ENCODE data around the gene POU3F2.
A peak's percentile ranks its signal among the peaks of the same experiment; 100 is the strongest.

Gene POU3F2

DNA sequence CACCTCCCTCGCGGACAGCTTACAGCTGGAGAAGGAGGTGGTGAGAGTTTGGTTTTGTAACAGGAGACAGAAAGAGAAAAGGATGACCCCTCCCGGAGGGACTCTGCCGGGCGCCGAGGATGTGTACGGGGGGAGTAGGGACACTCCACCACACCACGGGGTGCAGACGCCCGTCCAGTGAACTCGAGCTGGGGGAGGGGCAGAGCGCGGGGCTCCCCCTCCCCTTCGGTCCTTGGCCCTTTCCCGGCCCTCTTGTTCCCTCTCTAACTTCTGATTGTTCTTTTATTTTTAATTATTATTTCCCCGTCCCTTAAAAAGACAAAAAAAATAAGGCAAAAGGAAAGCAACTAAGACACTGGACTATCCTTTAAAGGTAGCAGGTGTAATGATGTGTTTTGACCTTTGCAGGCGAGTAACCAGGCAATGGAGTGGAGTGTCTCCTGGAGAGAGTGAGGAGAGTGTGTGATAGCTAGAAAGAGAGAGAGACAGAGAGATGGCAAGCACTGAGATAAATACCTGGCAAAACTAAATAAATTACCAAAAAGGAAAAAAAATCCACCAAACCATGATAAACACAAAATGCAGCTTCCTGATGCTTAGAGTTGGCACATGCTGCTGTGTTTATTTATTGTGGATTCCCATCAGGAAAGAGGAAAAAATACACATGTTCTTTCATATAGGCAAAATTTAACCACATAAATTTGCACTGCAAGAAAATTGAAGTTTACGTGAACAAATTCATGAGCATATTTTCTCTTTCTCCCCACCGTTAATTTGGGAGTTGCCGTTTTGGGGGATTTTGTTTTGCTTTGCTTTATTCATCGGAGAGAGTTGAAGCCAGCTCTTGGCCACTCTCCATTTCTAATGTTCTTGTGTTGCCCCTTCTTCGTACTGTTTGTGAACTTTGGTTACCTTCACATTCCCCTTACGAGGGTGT, 1.9 kb downstream of the POU3F2 start:
- Histone ChIP-seq H2AFZ (ENCODE audit: low read length) (peak overlapping the region; percentile 53; the same call in 1 of the 2 replicates), H4K20me1 (ENCODE audit: insufficient read depth, low read length, poor library complexity, severe bottlenecking) (no peaks in the 10 kb centered on the region), H3K9ac (ENCODE audit: low read depth, low read length, poor library complexity, severe bottlenecking) (peak overlapping the region; percentile 61), H3K36me3 (ENCODE audit: insufficient read depth, low read length) (no peaks in the 10 kb centered on the region), H3K27me3 (ENCODE audit: insufficient read depth, low read length, poor library complexity, severe bottlenecking) (peaks cover 11% of the 10 kb centered on the region), H3K4me3 (ENCODE audit: low read length, poor library complexity, severe bottlenecking) (peak overlapping the region; percentile 88), H3F3A (ENCODE audit: low read depth) (no peaks in the 10 kb centered on the region), H3K79me2 (ENCODE audit: insufficient read depth, low read length) (peaks cover 12% of the 10 kb centered on the region; the same call in 1 of the 2 replicates), H3K9me3 (ENCODE audit: insufficient read depth, low read depth, low read length) (no peaks in the 10 kb centered on the region), H3K4me2 (ENCODE audit: low read depth, low read length, poor library complexity, severe bottlenecking) (peak overlapping the region; percentile 89), H3K4me1 (ENCODE audit: insufficient read depth, low read length, poor library complexity, severe bottlenecking) (peaks cover 22% of the 10 kb centered on the region), H3K9me2 (replicated peaks; ENCODE audit: low read depth, low read length) (no peaks in the 10 kb centered on the region)
- TF ChIP-seq, protein P1, sequence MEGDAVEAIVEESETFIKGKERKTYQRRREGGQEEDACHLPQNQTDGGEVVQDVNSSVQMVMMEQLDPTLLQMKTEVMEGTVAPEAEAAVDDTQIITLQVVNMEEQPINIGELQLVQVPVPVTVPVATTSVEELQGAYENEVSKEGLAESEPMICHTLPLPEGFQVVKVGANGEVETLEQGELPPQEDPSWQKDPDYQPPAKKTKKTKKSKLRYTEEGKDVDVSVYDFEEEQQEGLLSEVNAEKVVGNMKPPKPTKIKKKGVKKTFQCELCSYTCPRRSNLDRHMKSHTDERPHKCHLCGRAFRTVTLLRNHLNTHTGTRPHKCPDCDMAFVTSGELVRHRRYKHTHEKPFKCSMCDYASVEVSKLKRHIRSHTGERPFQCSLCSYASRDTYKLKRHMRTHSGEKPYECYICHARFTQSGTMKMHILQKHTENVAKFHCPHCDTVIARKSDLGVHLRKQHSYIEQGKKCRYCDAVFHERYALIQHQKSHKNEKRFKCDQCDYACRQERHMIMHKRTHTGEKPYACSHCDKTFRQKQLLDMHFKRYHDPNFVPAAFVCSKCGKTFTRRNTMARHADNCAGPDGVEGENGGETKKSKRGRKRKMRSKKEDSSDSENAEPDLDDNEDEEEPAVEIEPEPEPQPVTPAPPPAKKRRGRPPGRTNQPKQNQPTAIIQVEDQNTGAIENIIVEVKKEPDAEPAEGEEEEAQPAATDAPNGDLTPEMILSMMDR (conservative IDR thresholded peaks at IDR 0.05; ENCODE audit: low read length): no peak
- TF ChIP-seq EZH2phosphoT487 (IDR thresholded peaks at IDR 0.05; ENCODE audit: borderline replicate concordance): no peak

GRCh38 chr6:98836962-98837944, 2.9 kb downstream of the POU3F2 start:
- peaks cover 11% of the 10 kb centered on the region for H3K27me3 ChIP-seq (ENCODE audit: insufficient read depth, low read length, poor library complexity, severe bottlenecking)
- peaks cover 22% of the 10 kb centered on the region for H3K4me1 ChIP-seq (ENCODE audit: insufficient read depth, low read length, poor library complexity, severe bottlenecking)

GRCh38 chr6:98838032-98838431, 3.7 kb downstream of the POU3F2 start:
- Histone ChIP-seq H3K4me2 (ENCODE audit: low read depth, low read length, poor library complexity, severe bottlenecking) (peak overlapping the region; percentile 89), H3F3A (ENCODE audit: low read depth) (no peaks in the 10 kb centered on the region), H3K9ac (ENCODE audit: low read depth, low read length, poor library complexity, severe bottlenecking) (no peak overlapping the region), H3K27me3 (ENCODE audit: insufficient read depth, low read length, poor library complexity, severe bottlenecking) (peaks cover 11% of the 10 kb centered on the region), H4K20me1 (ENCODE audit: insufficient read depth, low read length, poor library complexity, severe bottlenecking) (no peaks in the 10 kb centered on the region), H3K36me3 (ENCODE audit: insufficient read depth, low read length) (no peaks in the 10 kb centered on the region), H3K4me1 (ENCODE audit: insufficient read depth, low read length, poor library complexity, severe bottlenecking) (peaks cover 22% of the 10 kb centered on the region), H3K9me2 (replicated peaks; ENCODE audit: low read depth, low read length) (no peaks in the 10 kb centered on the region), H3K9me3 (ENCODE audit: insufficient read depth, low read depth, low read length) (no peaks in the 10 kb centered on the region), H3K79me2 (ENCODE audit: insufficient read depth, low read length) (peaks cover 12% of the 10 kb centered on the region; the same call in 1 of the 2 replicates), H3K4me3 (ENCODE audit: low read length, poor library complexity, severe bottlenecking) (peak overlapping the region; percentile 33), H2AFZ (ENCODE audit: low read length) (no peak overlapping the region)
- TF ChIP-seq EZH2phosphoT487 (IDR thresholded peaks at IDR 0.05; ENCODE audit: borderline replicate concordance): no peak
- TF ChIP-seq, protein P1 (conservative IDR thresholded peaks at IDR 0.05; ENCODE audit: low read length): no peak

More at GRCh38 chr6:98836962-98837944, 2.9 kb downstream of the POU3F2 start:
- Histone ChIP-seq H3K79me2 (ENCODE audit: insufficient read depth, low read length) (peaks cover 12% of the 10 kb centered on the region; the same call in 1 of the 2 replicates), H3K4me3 (ENCODE audit: low read length, poor library complexity, severe bottlenecking) (peak overlapping the region; percentile 88), H3K36me3 (ENCODE audit: insufficient read depth, low read length) (no peaks in the 10 kb centered on the region), H3F3A (ENCODE audit: low read depth) (no peaks in the 10 kb centered on the region), H4K20me1 (ENCODE audit: insufficient read depth, low read length, poor library complexity, severe bottlenecking) (no peaks in the 10 kb centered on the region), H3K9me2 (replicated peaks; ENCODE audit: low read depth, low read length) (no peaks in the 10 kb centered on the region), H3K9ac (ENCODE audit: low read depth, low read length, poor library complexity, severe bottlenecking) (peak overlapping the region; percentile 61), H2AFZ (ENCODE audit: low read length) (peak overlapping the region; percentile 47; the same call in 1 of the 2 replicates), H3K9me3 (ENCODE audit: insufficient read depth, low read depth, low read length) (no peaks in the 10 kb centered on the region), H3K4me2 (ENCODE audit: low read depth, low read length, poor library complexity, severe bottlenecking) (peak overlapping the region; percentile 89)
- TF ChIP-seq, protein P1 (conservative IDR thresholded peaks at IDR 0.05; ENCODE audit: low read length): no peak
- TF ChIP-seq EZH2phosphoT487 (IDR thresholded peaks at IDR 0.05; ENCODE audit: borderline replicate concordance): no peak

Measured in Loucy (cell line).